Activated CD8-positive, alpha-beta T cell treated with anti-CD3 and anti-CD28 coated beads for 36 hours (primary cell): ENCODE data around the gene LRRC15. TPM values are rescaled to one million over a fixed set of nuclear protein-coding genes. Genes with fewer than 3 reads are reported as not detected.

ENCODE experiments used
- ATAC-seq: fragments of 200-7000 bp; cut with Tn5 transposase; one replicate; pipeline ENCODE4 v1.10.0; 2021; ENCODE audit warnings: mild to moderate bottlenecking, moderate library complexity
- CTCF ChIA-PET: fragments of 350-600 bp; sonication (Branson Sonifier 250); formaldehyde crosslinking; loops from one replicate; lab custom pipeline; 2021; ENCODE audit warnings: antibody characterized with exemption; lab: Charles Lee
- POLR2A ChIA-PET: fragments of 350-600 bp; sonication (Branson Sonifier 250); formaldehyde crosslinking; loops from one replicate; lab custom pipeline; 2021; ENCODE audit warnings: antibody characterized with exemption; lab: Charles Lee
- DNase-seq: peaks from one replicate; pipeline ENCODE4 v3.0.0-alpha.2; 2020
- H3K27ac Mint-ChIP-seq: one replicate; pipeline ENCODE4 v1.8.0; 2021; ENCODE audit warnings: mild to moderate bottlenecking, mixed read lengths
- H3K27me3 Mint-ChIP-seq: one replicate; pipeline ENCODE4 v1.8.0; 2021; ENCODE audit warnings: mixed read lengths
- H3K36me3 Mint-ChIP-seq: one replicate; pipeline ENCODE4 v1.8.0; 2021; ENCODE audit warnings: low read depth, mixed read lengths
- H3K4me1 Mint-ChIP-seq: one replicate; pipeline ENCODE4 v1.8.0; 2021; ENCODE audit warnings: low read depth, mixed read lengths
- H3K4me3 Mint-ChIP-seq: one replicate; pipeline ENCODE4 v1.8.0; 2021; ENCODE audit warnings: mild to moderate bottlenecking, moderate library complexity, mixed read lengths
- H3K9me3 Mint-ChIP-seq: one replicate; pipeline ENCODE4 v1.8.0; 2021; ENCODE audit warnings: mixed read lengths
- intact Hi-C: fragments of 100-400 bp; cut with micrococcal nuclease; formaldehyde crosslinking; loops from one replicate; pipeline ENCODE4 v1.10.0; 2022
- total RNA-seq, 2 experiments: library from RNA; stranded (reverse); gene quantifications; one replicate each; pipeline ENCODE4 v1.2.3, GENCODE V29; 2021
- TF ChIP-seq, protein P1 (sequence below): fragments of 200-600 bp; IDR thresholded peaks from one replicate; pipeline ENCODE4 v1.8.0; 2022; ENCODE audit warnings: antibody characterized with exemption, mild to moderate bottlenecking

The LRRC15 gene
- total RNA-seq, 2 experiments from 2014 or later = not detected

DNA sequence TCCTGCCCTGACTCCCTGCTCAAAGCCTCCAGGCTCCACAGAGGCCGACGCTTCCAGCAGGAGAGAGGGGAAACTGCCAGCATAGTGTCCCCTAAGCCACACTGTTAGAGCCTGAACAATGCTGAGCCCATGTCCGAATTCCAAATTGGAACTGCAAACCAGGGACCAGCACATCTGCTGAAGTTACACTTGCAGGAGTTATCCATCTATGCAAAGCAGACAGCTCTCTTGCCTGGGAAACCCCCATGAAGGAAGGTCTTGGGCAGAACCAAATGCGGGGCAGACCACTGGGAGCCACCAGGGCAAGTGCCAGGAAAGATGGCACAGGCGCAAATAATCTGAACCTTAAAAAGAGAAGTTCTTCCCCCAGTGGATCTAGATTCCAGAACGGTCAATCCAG is 625 bp downstream of the LRRC15 start:
- TF ChIP-seq, protein P1, sequence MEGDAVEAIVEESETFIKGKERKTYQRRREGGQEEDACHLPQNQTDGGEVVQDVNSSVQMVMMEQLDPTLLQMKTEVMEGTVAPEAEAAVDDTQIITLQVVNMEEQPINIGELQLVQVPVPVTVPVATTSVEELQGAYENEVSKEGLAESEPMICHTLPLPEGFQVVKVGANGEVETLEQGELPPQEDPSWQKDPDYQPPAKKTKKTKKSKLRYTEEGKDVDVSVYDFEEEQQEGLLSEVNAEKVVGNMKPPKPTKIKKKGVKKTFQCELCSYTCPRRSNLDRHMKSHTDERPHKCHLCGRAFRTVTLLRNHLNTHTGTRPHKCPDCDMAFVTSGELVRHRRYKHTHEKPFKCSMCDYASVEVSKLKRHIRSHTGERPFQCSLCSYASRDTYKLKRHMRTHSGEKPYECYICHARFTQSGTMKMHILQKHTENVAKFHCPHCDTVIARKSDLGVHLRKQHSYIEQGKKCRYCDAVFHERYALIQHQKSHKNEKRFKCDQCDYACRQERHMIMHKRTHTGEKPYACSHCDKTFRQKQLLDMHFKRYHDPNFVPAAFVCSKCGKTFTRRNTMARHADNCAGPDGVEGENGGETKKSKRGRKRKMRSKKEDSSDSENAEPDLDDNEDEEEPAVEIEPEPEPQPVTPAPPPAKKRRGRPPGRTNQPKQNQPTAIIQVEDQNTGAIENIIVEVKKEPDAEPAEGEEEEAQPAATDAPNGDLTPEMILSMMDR = no peak
- Mint-ChIP-seq H3K4me1 (no peaks in the 10 kb centered on the region), H3K27me3 (peaks cover 23% of the 10 kb centered on the region), H3K4me3 (no peak overlapping the region), H3K27ac (no peak overlapping the region), H3K9me3 (no peaks in the 10 kb centered on the region), H3K36me3 (no peaks in the 10 kb centered on the region)
- DNase-seq = no peak
- ATAC-seq = no peak
- CTCF ChIA-PET = no interaction called here
- POLR2A ChIA-PET = no interaction called here
- intact Hi-C loops = no loop called here

DNA sequence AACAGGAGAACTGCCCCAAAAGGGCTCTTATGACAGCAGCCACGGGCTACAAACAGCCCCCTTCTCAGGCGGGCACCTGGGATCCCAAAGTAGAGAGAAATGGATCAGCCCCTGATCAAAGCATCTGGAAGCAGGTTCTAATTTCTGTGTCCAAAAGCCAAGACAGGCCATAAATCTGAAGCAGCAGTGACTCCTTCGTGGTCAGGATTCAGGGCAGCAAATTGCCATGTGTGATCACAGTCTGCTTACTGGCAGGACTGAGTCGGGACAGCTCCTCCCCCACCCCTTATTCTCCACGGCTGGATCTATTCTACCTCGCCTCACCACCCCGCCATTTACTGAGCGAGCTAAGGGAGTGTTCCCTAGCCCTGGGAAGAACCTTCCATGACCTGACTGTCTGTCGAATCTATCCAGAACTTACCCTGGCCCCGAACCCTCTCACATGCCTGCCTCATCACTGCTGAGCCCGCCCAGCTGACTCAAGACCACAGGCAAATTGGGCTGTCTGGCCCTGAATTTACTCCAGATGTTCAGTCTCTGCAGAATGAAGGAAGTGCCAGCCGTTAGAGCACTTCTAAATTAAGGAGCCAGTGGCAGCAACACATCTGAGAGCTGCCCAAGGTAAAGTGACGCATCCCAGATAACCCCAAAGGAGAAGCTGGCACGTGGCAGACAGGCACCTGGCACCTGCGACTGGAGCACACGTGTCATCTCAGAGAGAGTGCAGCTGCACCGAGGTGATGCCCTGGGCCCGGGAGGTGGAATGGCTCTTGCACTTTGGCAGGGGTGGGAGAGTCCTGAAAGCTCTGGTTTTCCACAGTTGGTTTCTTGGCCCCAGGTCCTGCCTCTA is 1.3 kb downstream of the LRRC15 start:
- no peaks in the 10 kb centered on the region for H3K9me3 Mint-ChIP-seq
- intact Hi-C loops = no loop called here
- no peak for ATAC-seq
- H3K36me3 Mint-ChIP-seq = no peaks in the 10 kb centered on the region
- TF ChIP-seq, protein P1 = no peak
- peaks cover 23% of the 10 kb centered on the region for H3K27me3 Mint-ChIP-seq
- no peaks in the 10 kb centered on the region for H3K4me1 Mint-ChIP-seq
- CTCF ChIA-PET = no interaction called here
- no peak overlapping the region for H3K4me3 Mint-ChIP-seq
- DNase-seq = no peak
- POLR2A ChIA-PET = interaction anchor here (1.1 kb wide), 1 partner anchor 11 kb away, joined by 3 read pairs; no protein-coding TSS in a partner anchor
- H3K27ac Mint-ChIP-seq = no peak overlapping the region

DNA sequence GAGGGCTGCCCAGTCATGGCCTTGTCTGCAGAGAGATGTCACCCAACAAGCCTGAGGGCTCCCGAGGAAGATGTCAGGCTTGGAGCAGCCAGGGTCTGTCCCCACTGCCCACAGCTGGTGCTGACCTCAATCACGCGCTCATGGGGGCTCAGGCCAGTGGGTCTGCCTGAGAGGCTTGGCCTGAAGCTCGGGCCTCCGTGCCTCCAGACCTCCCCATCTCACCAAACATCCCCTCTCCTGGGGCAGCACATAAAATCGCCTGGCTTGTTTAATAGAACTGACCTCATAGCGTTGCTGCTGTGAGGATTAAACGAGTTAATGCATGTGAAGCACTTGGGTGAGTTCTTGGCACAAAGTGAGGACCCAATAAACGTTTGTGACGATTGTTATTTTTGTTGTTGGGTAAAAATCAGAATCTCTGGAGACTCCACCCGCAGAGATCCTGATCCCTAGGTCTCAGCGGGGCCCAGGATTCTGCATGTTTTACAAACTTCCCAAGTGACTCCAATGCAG is 3.5 kb downstream of the LRRC15 start:
- Mint-ChIP-seq H3K9me3 (no peaks in the 10 kb centered on the region), H3K4me3 (no peak overlapping the region), H3K4me1 (no peaks in the 10 kb centered on the region), H3K27me3 (peaks cover 21% of the 10 kb centered on the region), H3K27ac (no peak overlapping the region), H3K36me3 (no peaks in the 10 kb centered on the region)
- ChIA-PET POLR2A (no interaction called here), CTCF (interaction anchor here (4.7 kb wide), 1 partner anchor 22 kb away, joined by 22 read pairs; no protein-coding TSS in a partner anchor)
- ATAC-seq (no peak), DNase-seq (no peak)
- TF ChIP-seq, protein P1 = no peak
- intact Hi-C loops = no loop called here

DNA sequence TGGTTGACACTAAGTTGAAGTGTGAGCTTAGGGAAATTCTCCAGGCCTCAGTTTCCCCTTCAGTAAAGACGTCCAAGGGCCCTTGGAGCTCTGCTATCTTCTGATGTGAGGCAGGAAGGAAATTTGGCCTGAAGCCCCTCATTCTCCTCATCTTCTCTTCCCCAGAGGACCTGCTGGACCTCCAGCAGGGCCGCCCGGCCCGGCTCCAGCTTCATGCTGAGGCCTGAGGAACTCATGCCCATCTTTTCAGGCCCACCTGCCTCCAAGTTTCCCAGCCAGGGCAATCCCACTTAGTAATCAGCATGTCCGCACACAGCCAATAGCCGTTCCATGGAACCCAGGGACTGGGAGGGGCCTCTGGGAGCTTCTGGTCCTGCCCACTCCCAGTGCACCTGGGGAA is 4.0 kb downstream of the LRRC15 start:
- CTCF ChIA-PET = interaction anchor here (1.9 to 4.7 kb wide), 2 partner anchors 21 to 38 kb away, joined by 4 to 22 read pairs; no protein-coding TSS in a partner anchor
- TF ChIP-seq, protein P1 = no peak

More for the DNA sequence above, 4.0 kb downstream of the LRRC15 start:
- ATAC-seq (no peak), DNase-seq (no peak)
- intact Hi-C loops = no loop called here
- Mint-ChIP-seq H3K4me3 (no peak overlapping the region), H3K27ac (no peak overlapping the region), H3K9me3 (no peaks in the 10 kb centered on the region), H3K4me1 (no peaks in the 10 kb centered on the region), H3K36me3 (no peaks in the 10 kb centered on the region), H3K27me3 (peaks cover 21% of the 10 kb centered on the region)
- POLR2A ChIA-PET = no interaction called here
